ENCODE measurements around the gene KIN. TPM values are rescaled to one million over a fixed set of nuclear protein-coding genes. Genes with fewer than 3 reads are reported as not detected.

KIN gene
- total RNA-seq, 1 experiment from 2014 or later = 23.4 TPM

- Histone ChIP-seq H3K14ac (ENCODE audit: insufficient read depth, low read length) (no peak overlapping the region), H4K91ac (ENCODE audit: insufficient read length, low read depth, low read length) (no peak overlapping the region), H2BK12ac (ENCODE audit: insufficient read length, low read depth, low read length) (no peak overlapping the region), H3K79me2 (ENCODE audit: insufficient read depth, low read length) (no peaks in the 10 kb centered on the region), H4K20me1 (ENCODE audit: control insufficient read depth, insufficient read depth, insufficient read length) (no peaks in the 10 kb centered on the region), H2BK5ac (ENCODE audit: insufficient read length, low read length) (no peak overlapping the region), H3T11ph (ENCODE audit: low read length) (no peak overlapping the region), H3K4me1 (ENCODE audit: insufficient read depth, low read length) (no peaks in the 10 kb centered on the region; the same call in 1 of the 2 replicates), H4K5ac (ENCODE audit: insufficient read length, low read depth, low read length) (no peak overlapping the region), H3K18ac (ENCODE audit: insufficient read length, low read depth, low read length) (no peak overlapping the region), H3K4ac (ENCODE audit: low read depth, low read length) (no peak overlapping the region), H4K8ac (replicated peaks; ENCODE audit: insufficient read length, low read depth, low read length) (no peak overlapping the region), H2AK5ac (ENCODE audit: insufficient read length, low read length) (no peak overlapping the region), H2BK15ac (ENCODE audit: low read depth, low read length) (no peak overlapping the region), H2AFZ (ENCODE audit: low read length) (no peak overlapping the region), H2BK120ac (ENCODE audit: low read depth, low read length, poor library complexity, severe bottlenecking) (no peak overlapping the region), H3K27ac (ENCODE audit: insufficient read length, low read depth, low read length) (no peak overlapping the region), H3K23ac (ENCODE audit: insufficient read length, low read depth, low read length) (no peak overlapping the region), H3K27me3 (ENCODE audit: insufficient read depth, low read length) (no peaks in the 10 kb centered on the region), H3K9me3 (ENCODE audit: control insufficient read depth, low read depth, low read length) (no peaks in the 10 kb centered on the region), H3K23me2 (ENCODE audit: insufficient read length, low read depth, low read length, poor library complexity, severe bottlenecking) (peaks cover 1% of the 10 kb centered on the region), H3K79me1 (ENCODE audit: insufficient read depth, low read depth, low read length, poor library complexity, severe bottlenecking) (no peaks in the 10 kb centered on the region), H3K9ac (ENCODE audit: extremely low read depth, insufficient read length, low read length) (no peak overlapping the region), H3K4me2 (ENCODE audit: insufficient read depth, insufficient read length, low read length) (no peak overlapping the region), H2BK20ac (ENCODE audit: low read depth, low read length, poor library complexity, severe bottlenecking) (no peak overlapping the region), H3K56ac (ENCODE audit: insufficient read length, low read depth, low read length) (no peak overlapping the region)
- H3K4me1 Mint-ChIP-seq = peaks cover 10 to 12% of the 10 kb centered on the region in 2 experiments
- no peak for DNase-seq
- no peaks in the 10 kb centered on the region for H3K27me3 Mint-ChIP-seq (ENCODE audit: low read depth)
- no peak overlapping the region for H3K4me3 Mint-ChIP-seq
- no peaks in the 10 kb centered on the region for H3K9me3 Mint-ChIP-seq
- H3K36me3 Mint-ChIP-seq (ENCODE audit: insufficient read depth in 1 of 3, low read depth in 3 of 3) = peaks cover 3 to 28% (median 23%) of the 10 kb centered on the region in 3 experiments; a peak in 6 of 7 replicates
- H3K27ac Mint-ChIP-seq = no peak overlapping the region
- no CpG with 5 or more reads among the region's 3 CpGs for WGBS (ENCODE audit: extremely low coverage, insufficient read length, low lambda C conversion rate)
- no peak for TF ChIP-seq CTCF (conservative IDR thresholded peaks at IDR 0.05)
These were observed 36.5 kb upstream of the KIN start for GRCh38 chr10:7824251-7824650.
